ENCODE results near the gene ERFL. TPM values are rescaled to one million over a fixed set of nuclear protein-coding genes. Genes with fewer than 3 reads are reported as not detected.
"Not testable (repeated sequence)": the region's sequence is repeated elsewhere in the genome, so short reads cannot be mapped to it uniquely, and the experiment has no call there.

ERFL gene
- total RNA-seq, 2 donors from 2014 or later, result 0.67 TPM

GRCh38 chr19:41919948-41920712 lies 8.1 kb downstream of the ERFL start:
- H3K9me3 Mint-ChIP-seq, result no peaks in the 10 kb centered on the region
- peaks cover 15 to 27% of the 10 kb centered on the region in 2 donors for H3K27me3 Mint-ChIP-seq
- DNase-seq (ENCODE audit: low spot score) (no peak), ATAC-seq (no peak)
- H3K36me3 Mint-ChIP-seq, result no peaks in the 10 kb centered on the region
- peaks cover 14 to 19% of the 10 kb centered on the region in 2 donors for H3K4me1 Mint-ChIP-seq (ENCODE audit: low read depth in 2 of 2)
- H3K4me3 Mint-ChIP-seq, result no peak overlapping the region
- no peak overlapping the region for H3K27ac Mint-ChIP-seq

- DNase-seq (ENCODE audit: low spot score), result no peak
- H3K27ac Mint-ChIP-seq, result no peak overlapping the region
- H3K36me3 Mint-ChIP-seq, result no peaks in the 10 kb centered on the region
- peaks cover 20 to 27% of the 10 kb centered on the region in 2 donors for H3K27me3 Mint-ChIP-seq
- H3K4me3 Mint-ChIP-seq, result no peak overlapping the region
- no peaks in the 10 kb centered on the region for H3K9me3 Mint-ChIP-seq
- peaks cover 20 to 26% of the 10 kb centered on the region in 2 donors for H3K4me1 Mint-ChIP-seq (ENCODE audit: low read depth in 2 of 2)
- peak in 1 of 2 donors; percentile 5 for ATAC-seq
These were observed 9.5 kb downstream of the ERFL start for GRCh38 chr19:41918653-41919244.

GRCh38 chr19:41918095-41918494 lies 10.2 kb downstream of the ERFL start:
- Mint-ChIP-seq H3K4me1 (ENCODE audit: low read depth in 2 of 2) (peaks cover 16 to 21% of the 10 kb centered on the region in 2 donors), H3K27me3 (peaks cover 16 to 21% of the 10 kb centered on the region in 2 donors), H3K27ac (no peak overlapping the region), H3K9me3 (no peaks in the 10 kb centered on the region), H3K4me3 (no peak overlapping the region), H3K36me3 (no peaks in the 10 kb centered on the region)
- DNase-seq (ENCODE audit: low spot score) (no peak), ATAC-seq (peak; percentile 1 to 5)

- H3K9me3 Mint-ChIP-seq, result no peaks in the 10 kb centered on the region
- H3K27ac Mint-ChIP-seq, result no peak overlapping the region
- peaks cover 14 to 17% of the 10 kb centered on the region in 2 donors for H3K27me3 Mint-ChIP-seq
- no peak overlapping the region for H3K4me3 Mint-ChIP-seq
- DNase-seq (ENCODE audit: low spot score) (no peak), ATAC-seq (peak in 1 of 2 donors; percentile 7)
- no peaks in the 10 kb centered on the region for H3K36me3 Mint-ChIP-seq
- peaks cover 14 to 19% of the 10 kb centered on the region in 2 donors for H3K4me1 Mint-ChIP-seq (ENCODE audit: low read depth in 2 of 2)
These were observed 10.6 kb downstream of the ERFL start for GRCh38 chr19:41917676-41918075.

- Mint-ChIP-seq H3K27me3 (peaks cover 12% of the 10 kb centered on the region in 2 donors), H3K27ac (no peak overlapping the region), H3K4me1 (ENCODE audit: low read depth in 2 of 2) (peaks cover 18% of the 10 kb centered on the region in 2 donors), H3K4me3 (no peak overlapping the region), H3K36me3 (no peaks in the 10 kb centered on the region), H3K9me3 (no peaks in the 10 kb centered on the region)
- DNase-seq (ENCODE audit: low spot score), result no peak
- ATAC-seq, result no peak
These were observed 12.4 kb downstream of the ERFL start for GRCh38 chr19:41915776-41916414.

- ATAC-seq (no peak), DNase-seq (ENCODE audit: low spot score) (no peak)
- no peak overlapping the region for H3K4me3 Mint-ChIP-seq
- H3K9me3 Mint-ChIP-seq, result no peaks in the 10 kb centered on the region
- peaks cover 24 to 25% of the 10 kb centered on the region in 2 donors for H3K4me1 Mint-ChIP-seq (ENCODE audit: low read depth in 2 of 2)
- no peaks in the 10 kb centered on the region for H3K36me3 Mint-ChIP-seq
- no peak overlapping the region for H3K27ac Mint-ChIP-seq
- peaks cover 12% of the 10 kb centered on the region in 2 donors for H3K27me3 Mint-ChIP-seq
These were observed 13.1 kb downstream of the ERFL start for GRCh38 chr19:41915021-41915775.

GRCh38 chr19:41914424-41914834 lies 13.8 kb downstream of the ERFL start:
- Mint-ChIP-seq H3K4me1 (ENCODE audit: low read depth in 2 of 2) (peaks cover 24 to 25% of the 10 kb centered on the region in 2 donors), H3K4me3 (peak overlapping the region; percentile 5), H3K27me3 (peaks cover 12% of the 10 kb centered on the region in 2 donors)
- not testable (repeated sequence) for H3K9me3 Mint-ChIP-seq; ATAC-seq; H3K36me3 Mint-ChIP-seq; DNase-seq (ENCODE audit: low spot score); H3K27ac Mint-ChIP-seq

DNA sequence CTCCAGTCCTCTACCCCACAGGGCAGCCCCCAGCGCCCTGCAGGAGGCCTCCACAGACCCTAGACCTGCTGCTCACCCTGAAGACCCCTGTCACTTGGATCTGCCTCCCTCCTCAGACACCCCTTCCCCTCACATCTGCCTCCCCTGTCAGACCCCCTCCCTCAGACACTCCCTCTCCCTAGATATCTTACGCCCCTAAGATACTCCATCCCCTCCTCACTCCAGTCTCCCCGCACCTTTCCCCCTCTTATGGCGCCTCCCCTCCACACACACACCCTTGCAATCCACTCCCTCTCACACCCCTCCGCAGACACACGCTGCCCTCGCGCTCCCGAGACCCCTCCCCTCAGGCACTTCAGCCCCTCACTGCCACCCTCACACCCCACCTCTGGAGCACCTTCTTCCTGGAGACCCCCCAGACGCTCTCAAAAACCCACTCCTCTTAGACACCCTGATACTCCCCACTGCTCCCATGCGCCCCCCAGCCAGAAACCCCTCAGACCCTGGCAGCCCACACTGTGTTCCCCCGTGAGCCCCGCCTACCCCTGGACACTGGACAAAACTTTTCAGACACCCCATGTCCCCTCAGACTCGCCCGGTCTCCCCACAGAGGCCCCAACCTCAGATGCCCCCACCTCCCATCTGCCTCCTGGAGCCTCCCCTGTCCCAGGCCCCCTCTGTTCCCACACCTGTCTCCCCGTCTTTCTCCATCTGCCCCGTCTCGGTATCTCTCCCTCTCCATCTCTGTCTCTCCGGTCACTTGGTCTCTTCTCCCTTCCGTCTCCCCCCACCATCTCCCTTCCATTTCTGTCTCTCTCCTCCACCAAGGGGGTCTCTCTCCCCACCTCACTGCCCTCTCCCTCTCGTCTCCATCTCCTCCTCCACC lies 14.5 kb downstream of the ERFL start:
- Mint-ChIP-seq H3K36me3 (no peaks in the 10 kb centered on the region), H3K9me3 (no peaks in the 10 kb centered on the region), H3K4me1 (ENCODE audit: low read depth in 2 of 2) (peaks cover 25 to 29% of the 10 kb centered on the region in 2 donors), H3K4me3 (peak overlapping the region; percentile 5), H3K27me3 (peaks cover 12% of the 10 kb centered on the region in 2 donors), H3K27ac (no peak overlapping the region)
- ATAC-seq, result no peak
- DNase-seq (ENCODE audit: low spot score), result no peak

GRCh38 chr19:41912899-41913537 lies 15.2 kb downstream of the ERFL start:
- no peak for DNase-seq (ENCODE audit: low spot score)
- H3K4me3 Mint-ChIP-seq, result peak overlapping the region; percentile 10
- H3K9me3 Mint-ChIP-seq, result no peaks in the 10 kb centered on the region
- no peak overlapping the region for H3K27ac Mint-ChIP-seq
- H3K36me3 Mint-ChIP-seq, result no peaks in the 10 kb centered on the region
- ATAC-seq, result peak; percentile 27 to 58
- peaks cover 12% of the 10 kb centered on the region in 2 donors for H3K27me3 Mint-ChIP-seq
- peaks cover 25 to 30% of the 10 kb centered on the region in 2 donors for H3K4me1 Mint-ChIP-seq (ENCODE audit: low read depth in 2 of 2)

DNA sequence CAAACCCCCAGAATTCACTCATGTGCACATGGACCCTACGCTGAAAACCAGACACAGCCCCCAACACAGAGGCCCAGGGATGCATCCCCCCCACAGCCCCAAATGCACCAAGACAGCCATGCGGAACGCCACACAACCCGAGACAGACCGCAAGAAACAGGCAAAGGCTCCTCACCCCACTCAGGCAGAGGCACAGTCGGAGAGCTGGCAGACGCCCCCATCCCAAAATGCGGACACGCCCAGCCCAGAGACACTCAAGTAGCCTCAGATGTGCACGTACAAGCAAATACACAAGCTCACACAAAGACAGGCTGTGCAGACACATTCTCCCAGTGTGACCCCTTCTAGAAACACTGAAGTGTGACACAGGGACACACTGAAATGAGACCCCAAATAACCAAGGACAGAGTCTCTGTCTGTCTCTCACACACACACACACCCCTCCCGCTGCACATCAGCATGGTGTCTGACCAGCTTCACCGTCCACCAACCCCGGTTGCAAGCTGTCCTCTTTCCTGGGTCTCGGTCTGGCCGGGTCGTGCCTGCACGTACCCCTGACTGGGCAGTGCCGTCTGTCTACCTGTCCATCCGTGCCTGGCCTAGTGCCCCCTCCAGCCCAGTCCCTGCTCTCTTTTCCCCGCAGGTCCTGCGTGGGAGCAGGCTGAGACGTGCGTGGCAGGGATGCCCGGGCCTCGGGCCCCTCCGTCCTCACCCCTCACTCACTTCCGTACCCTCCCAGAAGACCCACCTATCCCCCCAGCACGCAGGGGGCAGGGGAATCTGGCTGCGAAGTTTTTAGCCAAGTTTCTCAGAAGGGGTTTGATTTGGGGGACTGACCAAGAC lies 16.1 kb downstream of the ERFL start:
- H3K4me3 Mint-ChIP-seq, result peak overlapping the region; percentile 10
- H3K4me1 Mint-ChIP-seq (ENCODE audit: low read depth in 2 of 2), result peaks cover 25 to 32% of the 10 kb centered on the region in 2 donors
- DNase-seq (ENCODE audit: low spot score) (no peak), ATAC-seq (peak in 1 of 2 donors; percentile 1)
- H3K36me3 Mint-ChIP-seq, result no peaks in the 10 kb centered on the region
- no peaks in the 10 kb centered on the region for H3K9me3 Mint-ChIP-seq
- H3K27me3 Mint-ChIP-seq, result peaks cover 12% of the 10 kb centered on the region in 2 donors
- H3K27ac Mint-ChIP-seq, result peak overlapping the region in 1 of 2 donors; percentile 6

DNA sequence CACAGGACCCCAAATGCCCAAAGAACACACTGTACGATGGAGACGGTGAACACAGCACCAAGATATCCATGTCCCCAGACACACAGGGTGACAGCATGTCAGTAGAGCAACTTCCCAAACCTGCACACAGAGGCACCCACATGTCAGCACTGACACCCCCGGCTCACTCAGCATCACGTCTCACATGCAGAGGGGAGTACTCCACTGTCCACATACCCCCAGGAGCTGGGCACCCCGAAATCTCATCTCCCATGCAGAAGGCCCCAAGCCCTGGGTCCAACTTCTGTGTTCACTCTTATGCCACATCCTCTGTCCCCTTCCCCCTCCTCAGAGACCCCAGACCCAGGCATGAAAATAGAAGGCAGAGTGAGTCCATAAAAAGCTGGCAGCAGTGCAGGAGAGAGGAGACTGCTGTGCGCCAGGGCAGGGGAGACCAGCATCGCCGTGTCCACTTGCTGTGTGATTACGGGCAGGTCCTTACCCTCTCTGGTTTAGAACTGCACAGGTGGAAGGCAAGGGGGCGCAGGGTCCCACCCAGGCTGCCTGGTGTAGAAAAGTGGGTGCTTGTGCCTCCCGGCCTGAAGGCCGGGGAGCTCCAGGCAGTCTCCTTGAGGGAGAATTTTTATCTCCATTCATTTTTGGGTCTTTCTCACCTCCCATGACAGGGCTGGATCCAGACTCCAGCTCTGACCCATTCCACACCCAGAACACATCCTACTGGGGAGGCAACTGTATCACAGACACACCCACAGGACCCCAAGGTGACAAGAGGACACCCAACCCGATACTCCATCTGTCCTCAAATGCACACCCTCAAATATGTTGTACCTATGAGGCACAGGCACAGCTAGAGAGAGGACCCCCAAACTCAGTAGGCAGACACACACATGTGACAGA lies 17.0 kb downstream of the ERFL start:
- Mint-ChIP-seq H3K27me3 (peaks cover 12% of the 10 kb centered on the region in 2 donors), H3K4me3 (no peak overlapping the region), H3K36me3 (peaks cover 6% of the 10 kb centered on the region), H3K27ac (peak overlapping the region; percentile 2 to 6), H3K4me1 (ENCODE audit: low read depth in 2 of 2) (peaks cover 30 to 37% of the 10 kb centered on the region in 2 donors), H3K9me3 (no peaks in the 10 kb centered on the region)
- ATAC-seq (no peak), DNase-seq (ENCODE audit: low spot score) (no peak)
